MM.1S (cell line): Measurements from ENCODE around the gene MRPL38.

Experiments
- DNase-seq: peaks from one replicate; pipeline ENCODE4 v3.0.0-alpha.2; 2015
- H2AFZ ChIP-seq: fragments of 300-600 bp; sonication (generic); 2 replicates; pipeline ENCODE4 v1.6.0; 2016; ENCODE audit warnings: antibody characterized with exemption, low read length
- H3F3A ChIP-seq: fragments of 300-600 bp; sonication (generic); 2 replicates; pipeline ENCODE4 v1.6.1; 2016; ENCODE audit warnings: mild to moderate bottlenecking, antibody characterized with exemption, low read length, moderate library complexity, mixed read lengths; ENCODE audit not compliant: insufficient read depth
- H3K27ac ChIP-seq: fragments of 300-600 bp; sonication (generic); 2 replicates; pipeline ENCODE4 v1.5.1; 2016; ENCODE audit warnings: mild to moderate bottlenecking, low read length
- H3K27me3 ChIP-seq: fragments of 300-600 bp; sonication (generic); replicated peaks from 2 replicates; pipeline ENCODE4 v1.6.0; 2016; ENCODE audit warnings: low read length; ENCODE audit not compliant: insufficient read depth
- H3K36me3 ChIP-seq: fragments of 300-600 bp; sonication (generic); replicated peaks from 2 replicates; pipeline ENCODE4 v1.6.1; 2016; ENCODE audit warnings: mild to moderate bottlenecking, low read length, mixed read lengths; ENCODE audit not compliant: insufficient read depth
- H3K4me1 ChIP-seq: fragments of 300-600 bp; sonication (generic); 2 replicates; pipeline ENCODE4 v1.6.1; 2016; ENCODE audit warnings: low read length, mixed read lengths
- H3K4me2 ChIP-seq: fragments of 300-600 bp; sonication (generic); 2 replicates; pipeline ENCODE4 v1.6.0; 2016; ENCODE audit warnings: low read depth, low read length
- H3K4me3 ChIP-seq: fragments of 300-600 bp; sonication (generic); 2 replicates; pipeline ENCODE4 v1.5.1; 2016; ENCODE audit warnings: low read length, mixed read lengths
- H3K79me2 ChIP-seq: fragments of 300-600 bp; sonication (generic); 2 replicates; pipeline ENCODE4 v1.6.1; 2016; ENCODE audit warnings: mixed run types, low read length, mixed read lengths
- H3K9ac ChIP-seq: fragments of 300-600 bp; sonication (generic); 2 replicates; pipeline ENCODE4 v1.6.1; 2016; ENCODE audit warnings: low read length, mixed read lengths
- H3K9me2 ChIP-seq: fragments of 300-600 bp; sonication (generic); replicated peaks from 2 replicates; pipeline ENCODE4 v1.6.1; 2016; ENCODE audit warnings: mild to moderate bottlenecking, low read length, mixed read lengths; ENCODE audit not compliant: insufficient read depth
- H3K9me3 ChIP-seq: fragments of 300-600 bp; sonication (generic); replicated peaks from 2 replicates; pipeline ENCODE4 v1.6.1; 2016; ENCODE audit warnings: mild to moderate bottlenecking, low read length, mixed read lengths; ENCODE audit not compliant: insufficient read depth
- H4K20me1 ChIP-seq: fragments of 300-600 bp; sonication (generic); 2 replicates; pipeline ENCODE4 v1.6.1; 2016; ENCODE audit warnings: mild to moderate bottlenecking, low read length, moderate library complexity, mixed read lengths; ENCODE audit not compliant: insufficient read depth
- EZH2 ChIP-seq: fragments of 300-600 bp; sonication (generic); optimal IDR thresholded peaks from 2 replicates; pipeline ENCODE3; 2017; ENCODE audit warnings: low read depth, mild to moderate bottlenecking, antibody characterized with exemption, low read length, mixed read lengths
- EZH2phosphoT487 ChIP-seq: fragments of 300-600 bp; sonication (generic); IDR thresholded peaks from 2 replicates; pipeline ENCODE4 v1.6.1; 2018; ENCODE audit warnings: antibody characterized with exemption, low read length
- TF ChIP-seq, protein P1 (sequence below): fragments of 300-600 bp; sonication (generic); IDR thresholded peaks from 2 replicates; pipeline ENCODE4 v1.5.1; 2016; ENCODE audit warnings: antibody characterized with exemption, low read length, mixed read lengths

The MRPL38 gene

DNA sequence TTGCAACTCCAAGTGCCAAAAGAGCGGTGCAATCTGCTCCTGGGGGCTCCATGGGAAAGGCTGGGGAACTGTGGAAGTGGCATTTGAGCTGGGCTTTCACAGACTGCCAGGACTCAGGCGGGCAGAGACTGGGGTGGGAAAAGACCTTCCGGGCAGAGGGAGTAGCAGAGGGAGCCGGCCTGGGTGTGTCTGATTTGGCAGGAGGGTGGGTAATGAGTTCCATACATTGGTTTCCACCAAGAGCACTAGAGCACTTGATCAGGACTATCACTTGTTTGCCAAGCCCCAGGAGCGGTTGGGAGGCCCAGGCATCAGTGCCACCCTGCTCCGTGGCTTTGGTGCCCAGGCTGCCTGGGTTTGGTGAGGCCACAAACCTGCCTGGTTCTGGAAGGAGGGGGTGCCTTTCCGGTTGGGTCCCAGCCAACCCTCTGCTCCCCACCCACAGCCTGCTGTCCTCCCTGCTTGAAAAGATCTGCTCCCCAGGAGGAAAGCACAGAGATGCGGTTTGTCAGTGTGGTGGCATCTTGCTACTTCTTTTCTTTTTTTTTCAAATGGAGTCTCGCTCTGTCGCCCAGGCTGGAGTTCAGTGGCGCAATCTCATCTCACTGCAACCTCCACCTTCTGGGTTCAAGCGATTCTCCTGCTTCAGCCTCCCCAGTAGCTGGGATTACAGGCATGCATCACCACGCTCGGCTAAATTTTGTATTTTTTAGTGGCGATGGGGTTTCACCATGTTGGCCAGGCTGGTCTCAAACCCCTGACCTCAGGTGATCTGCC is 22.8 kb downstream of the MRPL38 start:
- Histone ChIP-seq H4K20me1 (no peaks in the 10 kb centered on the region), H3K27ac (no peak overlapping the region), H3K27me3 (no peaks in the 10 kb centered on the region), H3F3A (peaks cover 11% of the 10 kb centered on the region), H2AFZ (no peak overlapping the region), H3K79me2 (peaks cover 13% of the 10 kb centered on the region), H3K36me3 (no peaks in the 10 kb centered on the region), H3K9ac (no peak overlapping the region), H3K4me2 (no peak overlapping the region), H3K4me1 (peaks cover 4% of the 10 kb centered on the region; the same call in 1 of the 2 replicates), H3K9me2 (no peaks in the 10 kb centered on the region), H3K4me3 (no peak overlapping the region), H3K9me3 (no peaks in the 10 kb centered on the region)
- peak; percentile 2 for DNase-seq
- TF ChIP-seq, protein P1, sequence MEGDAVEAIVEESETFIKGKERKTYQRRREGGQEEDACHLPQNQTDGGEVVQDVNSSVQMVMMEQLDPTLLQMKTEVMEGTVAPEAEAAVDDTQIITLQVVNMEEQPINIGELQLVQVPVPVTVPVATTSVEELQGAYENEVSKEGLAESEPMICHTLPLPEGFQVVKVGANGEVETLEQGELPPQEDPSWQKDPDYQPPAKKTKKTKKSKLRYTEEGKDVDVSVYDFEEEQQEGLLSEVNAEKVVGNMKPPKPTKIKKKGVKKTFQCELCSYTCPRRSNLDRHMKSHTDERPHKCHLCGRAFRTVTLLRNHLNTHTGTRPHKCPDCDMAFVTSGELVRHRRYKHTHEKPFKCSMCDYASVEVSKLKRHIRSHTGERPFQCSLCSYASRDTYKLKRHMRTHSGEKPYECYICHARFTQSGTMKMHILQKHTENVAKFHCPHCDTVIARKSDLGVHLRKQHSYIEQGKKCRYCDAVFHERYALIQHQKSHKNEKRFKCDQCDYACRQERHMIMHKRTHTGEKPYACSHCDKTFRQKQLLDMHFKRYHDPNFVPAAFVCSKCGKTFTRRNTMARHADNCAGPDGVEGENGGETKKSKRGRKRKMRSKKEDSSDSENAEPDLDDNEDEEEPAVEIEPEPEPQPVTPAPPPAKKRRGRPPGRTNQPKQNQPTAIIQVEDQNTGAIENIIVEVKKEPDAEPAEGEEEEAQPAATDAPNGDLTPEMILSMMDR: no peak
- no peak for TF ChIP-seq EZH2phosphoT487
- no peak for TF ChIP-seq EZH2

DNA sequence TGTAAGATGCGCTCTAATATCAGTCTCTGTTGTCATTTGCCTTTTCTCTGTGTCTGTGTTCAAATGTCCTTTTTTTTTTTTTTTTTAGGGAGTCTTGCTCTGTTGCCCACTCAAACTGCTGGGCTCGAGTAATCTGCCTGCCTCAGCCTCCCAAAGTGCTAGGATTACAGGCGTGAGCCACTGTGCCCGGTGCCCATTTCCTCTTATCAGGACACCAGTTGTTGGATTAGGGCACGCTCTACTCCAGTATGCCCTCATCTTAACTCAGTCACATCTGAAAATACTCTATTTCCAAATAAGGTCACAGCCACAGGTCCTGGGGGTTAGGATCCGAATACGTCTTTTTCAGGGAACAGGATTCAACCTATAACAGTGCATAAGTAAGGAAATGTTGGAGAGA is 24.4 kb downstream of the MRPL38 start:
- no peak overlapping the region for H3K4me3 ChIP-seq
- no peak overlapping the region for H3K9ac ChIP-seq
- no peak overlapping the region for H2AFZ ChIP-seq
- H4K20me1 ChIP-seq: no peaks in the 10 kb centered on the region
- H3K27ac ChIP-seq: no peak overlapping the region
- no peaks in the 10 kb centered on the region for H3K9me2 ChIP-seq
- no peak overlapping the region for H3K4me2 ChIP-seq
- peaks cover 25% of the 10 kb centered on the region for H3K79me2 ChIP-seq
- no peaks in the 10 kb centered on the region for H3K36me3 ChIP-seq
- H3K9me3 ChIP-seq: no peaks in the 10 kb centered on the region
- TF ChIP-seq EZH2phosphoT487 (no peak), EZH2 (no peak)
- TF ChIP-seq, protein P1: no peak
- H3F3A ChIP-seq: peaks cover 26% of the 10 kb centered on the region
- no peak for DNase-seq
- peaks cover 10% of the 10 kb centered on the region for H3K4me1 ChIP-seq
- no peaks in the 10 kb centered on the region for H3K27me3 ChIP-seq

DNA sequence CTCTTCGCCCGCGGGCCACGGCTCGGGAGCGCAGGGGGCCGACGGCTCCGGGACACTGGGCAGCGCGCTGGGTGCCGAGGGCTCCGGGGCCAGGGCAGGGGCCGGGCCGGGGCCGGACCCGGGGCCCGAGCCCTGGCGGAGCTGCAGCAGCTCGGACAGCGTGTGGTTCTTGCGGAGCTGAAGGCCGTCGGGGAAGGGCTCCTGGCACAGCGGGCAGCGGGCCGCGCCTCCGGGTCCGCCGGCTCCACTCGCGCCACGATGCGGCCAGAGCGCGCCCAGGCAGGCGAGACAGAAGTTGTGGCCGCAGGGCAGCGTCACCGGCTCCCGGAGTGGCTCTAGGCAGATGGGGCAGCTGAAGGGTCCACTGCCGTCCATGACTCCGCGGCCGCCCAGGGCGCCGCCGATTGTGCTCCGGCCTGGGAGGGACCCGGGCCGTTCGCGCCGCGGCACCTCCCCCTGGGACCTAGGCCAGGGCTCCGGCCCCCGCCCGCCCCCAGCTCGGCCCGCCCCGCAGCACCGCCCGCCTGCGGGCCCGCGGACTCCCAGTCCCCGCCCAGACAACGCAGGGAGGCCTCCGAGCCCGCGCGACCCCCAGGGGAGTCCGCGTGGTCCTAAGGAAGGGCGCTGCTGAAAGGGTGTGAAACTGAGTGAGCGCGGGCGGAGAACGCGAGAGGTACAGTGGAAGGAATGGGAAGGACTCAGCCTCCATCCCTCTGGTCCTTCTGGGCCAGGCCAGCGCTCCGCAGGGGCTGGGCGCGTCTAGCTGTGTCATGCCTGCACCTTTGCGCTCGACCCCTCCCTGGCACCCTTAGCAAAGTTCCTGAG is 26.3 kb downstream of the MRPL38 start, which contains the start of gene TRIM47:
TSS of gene TRIM47 (minus strand) at position 408 of the 825 bp plus-strand sequence. CDS start at position 375, 33 bp downstream.
- peak within 1 kb of the TSS; percentile 97 for H3K4me2 ChIP-seq
- H3K27ac ChIP-seq: peak within 1 kb of the TSS; percentile 99
- TF ChIP-seq EZH2phosphoT487 (no peak), EZH2 (no peak)
- TF ChIP-seq, protein P1: no peak
- peaks cover 4% of the 10 kb centered on the region; the same call in 1 of the 2 replicates for H3K36me3 ChIP-seq
- DNase-seq: peak; percentile 80
- peak within 1 kb of the TSS; percentile 100 for H3K9ac ChIP-seq
- peak within 1 kb of the TSS; percentile 92 for H3K4me3 ChIP-seq
- no peak within 1 kb of the TSS for H2AFZ ChIP-seq
- H3K4me1 ChIP-seq: peaks cover 16% of the 10 kb centered on the region
- no peaks in the 10 kb centered on the region for H3K9me3 ChIP-seq
- peaks cover 35% of the 10 kb centered on the region for H3K79me2 ChIP-seq
- no peaks in the 10 kb centered on the region for H3K9me2 ChIP-seq
- no peaks in the 10 kb centered on the region for H4K20me1 ChIP-seq
- no peaks in the 10 kb centered on the region for H3K27me3 ChIP-seq
- H3F3A ChIP-seq: peaks cover 37% of the 10 kb centered on the region
